Ramos (cell line): ENCODE data around the gene OSBP2.

Experiments
- in situ Hi-C: fragments of 300-500 bp; cut with MboI; formaldehyde crosslinking; loops from one replicate; pipeline ENCODE4 v1.14.3; 2022; ENCODE audit warnings: low sequenced_read_pairs; ENCODE audit not compliant: unreplicated experiment

OSBP2 gene

DNA sequence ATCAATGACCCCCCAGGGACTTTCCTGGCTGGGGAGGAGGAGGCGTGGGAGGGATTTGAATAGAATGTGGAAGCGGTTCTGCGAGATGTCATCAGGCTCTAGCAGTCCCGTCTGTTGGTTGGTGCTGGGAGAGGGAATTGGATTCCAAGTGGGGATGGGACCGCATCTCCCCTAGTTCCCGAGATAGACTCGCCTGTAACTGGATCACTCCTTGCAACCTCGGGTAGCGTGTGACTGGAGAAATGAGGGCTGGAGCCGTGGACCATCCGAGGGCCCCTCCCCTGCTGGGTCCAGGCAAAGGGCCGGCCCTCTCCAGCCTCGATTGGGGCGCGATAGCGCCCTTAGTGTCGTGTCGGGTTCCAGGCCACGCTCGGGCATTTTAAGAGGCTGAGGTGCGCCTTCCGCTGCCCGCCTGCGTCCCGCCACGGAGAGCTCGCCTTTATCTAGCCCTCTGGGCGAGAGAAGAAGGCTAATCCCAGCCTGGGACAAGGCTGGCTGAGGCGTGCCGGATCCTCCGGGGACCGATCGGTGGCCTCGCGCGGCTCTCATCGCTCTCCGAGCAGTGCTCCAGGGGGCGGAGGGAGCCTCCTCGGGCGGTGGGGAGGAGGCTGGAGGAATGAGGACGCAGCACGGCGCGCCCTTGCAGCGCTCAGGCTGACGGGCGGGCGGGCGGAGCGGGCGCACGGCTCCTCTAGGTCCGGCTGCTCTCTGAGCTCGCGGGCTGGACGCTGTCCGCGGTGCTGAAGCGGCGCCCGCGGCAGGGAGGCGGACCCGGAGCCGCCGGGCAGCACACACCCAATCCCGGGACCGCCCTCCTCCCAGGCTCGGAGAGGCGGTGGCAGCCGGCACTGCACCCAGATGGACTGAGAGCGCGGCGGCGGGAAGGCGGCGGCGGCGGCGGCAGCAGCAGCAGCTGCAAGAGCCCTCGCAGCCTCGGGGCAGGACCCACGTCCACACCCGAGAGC lies 107.8 kb downstream of the OSBP2 start:
- in situ Hi-C loops, result no loop called here

DNA sequence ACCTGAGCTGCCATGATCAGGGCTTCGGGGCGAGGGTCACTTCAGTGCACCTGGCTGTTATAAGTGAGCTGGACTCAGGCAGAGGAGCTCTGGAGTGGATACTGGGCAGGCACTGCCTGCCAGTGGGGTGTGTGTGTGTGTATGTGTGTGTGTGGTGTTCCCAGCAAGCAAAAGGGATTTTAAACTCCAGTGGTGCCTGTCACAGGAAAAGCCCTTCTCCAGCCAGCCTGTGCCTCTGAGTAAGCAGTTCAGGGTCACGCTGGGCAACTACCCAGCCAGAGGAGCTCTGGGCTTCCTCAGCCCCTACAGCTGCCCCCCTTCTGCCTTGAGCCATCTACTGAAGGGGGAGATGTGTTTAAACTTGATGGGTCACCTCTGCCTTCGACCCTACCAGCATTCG lies 109.0 kb downstream of the OSBP2 start:
- in situ Hi-C loops, result no loop called here

DNA sequence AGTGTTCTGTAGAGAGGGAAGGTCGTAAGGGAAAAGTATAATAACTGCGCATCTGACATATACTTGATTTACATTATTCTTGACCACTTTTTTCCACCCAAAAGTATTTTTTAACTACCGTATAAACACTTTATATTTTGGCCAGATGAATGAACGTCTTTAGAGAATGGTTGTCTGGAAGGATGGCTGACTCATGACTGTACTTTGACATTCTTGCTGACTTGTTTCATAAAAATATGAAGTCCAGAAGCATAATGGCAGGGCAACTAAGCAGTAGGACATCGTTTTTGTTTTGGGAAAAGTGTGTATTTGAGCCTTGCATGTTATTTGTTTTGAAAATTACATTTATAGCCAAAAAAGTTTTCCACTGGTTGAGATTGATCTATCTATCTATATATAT lies 110.0 kb downstream of the OSBP2 start:
- in situ Hi-C loops, result no loop called here

DNA sequence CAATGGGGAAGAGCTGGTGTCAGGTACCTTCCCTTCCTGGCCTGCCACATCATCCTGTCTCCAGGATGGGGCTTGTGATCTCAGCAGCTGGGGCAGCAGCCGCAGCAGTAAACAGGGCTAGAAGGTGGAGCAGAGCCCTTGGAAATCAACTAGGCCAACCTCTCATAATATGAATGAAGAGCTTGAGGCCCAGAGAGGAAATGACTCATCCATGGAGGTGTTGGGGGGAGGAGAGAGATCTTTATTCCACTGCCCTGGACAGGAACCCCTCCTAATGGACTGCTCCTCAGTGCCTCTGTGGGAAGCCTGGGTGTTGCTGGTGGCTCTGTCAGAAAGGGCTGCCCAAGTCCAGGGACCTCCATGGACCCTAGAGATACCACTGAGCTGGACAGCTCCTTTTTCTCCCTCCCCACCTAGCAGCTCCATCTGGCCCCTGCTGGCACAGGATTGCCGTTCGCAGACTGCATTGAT lies 111.8 kb downstream of the OSBP2 start:
- in situ Hi-C loops, result no loop called here

DNA sequence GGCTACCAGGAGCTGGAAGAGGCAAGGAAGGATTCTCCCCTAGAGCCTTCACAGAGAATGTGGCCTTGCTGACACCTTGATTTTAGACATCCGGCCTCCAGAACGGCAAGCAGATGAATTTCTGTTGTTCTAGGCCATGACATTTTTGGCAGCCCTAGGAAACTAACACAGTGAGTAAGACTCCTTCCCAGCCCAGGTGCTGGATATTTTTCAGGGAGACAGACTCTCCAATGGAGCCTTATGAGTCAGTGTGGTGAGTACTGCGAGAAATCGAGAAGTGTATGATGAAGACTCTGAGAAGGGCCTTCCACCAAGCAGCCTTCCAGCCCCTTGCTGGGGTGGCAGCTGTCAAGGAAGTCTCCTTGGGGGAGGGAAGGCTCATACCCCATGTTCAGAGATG lies 114.4 kb downstream of the OSBP2 start:
- in situ Hi-C loops, result no loop called here

DNA sequence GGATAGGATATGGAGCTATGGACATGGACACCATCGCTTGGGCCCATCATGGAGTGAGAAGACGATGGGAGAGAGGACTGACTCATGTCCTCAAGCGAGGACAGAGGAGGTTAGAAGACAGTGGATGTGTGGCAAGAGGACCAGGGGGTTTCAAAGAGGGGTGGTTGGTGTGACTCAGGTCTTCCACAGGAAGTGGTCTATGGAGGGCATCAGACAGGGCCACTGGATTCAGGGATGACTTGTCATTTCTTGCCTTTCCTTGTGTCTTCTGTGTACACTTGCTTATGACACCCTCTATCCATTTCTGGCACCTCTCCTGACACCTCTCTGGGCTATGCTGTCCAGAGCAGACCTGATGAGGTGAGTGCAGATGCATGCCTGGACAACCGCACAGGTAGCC lies 115.4 kb downstream of the OSBP2 start:
- in situ Hi-C loops, result no loop called here

DNA sequence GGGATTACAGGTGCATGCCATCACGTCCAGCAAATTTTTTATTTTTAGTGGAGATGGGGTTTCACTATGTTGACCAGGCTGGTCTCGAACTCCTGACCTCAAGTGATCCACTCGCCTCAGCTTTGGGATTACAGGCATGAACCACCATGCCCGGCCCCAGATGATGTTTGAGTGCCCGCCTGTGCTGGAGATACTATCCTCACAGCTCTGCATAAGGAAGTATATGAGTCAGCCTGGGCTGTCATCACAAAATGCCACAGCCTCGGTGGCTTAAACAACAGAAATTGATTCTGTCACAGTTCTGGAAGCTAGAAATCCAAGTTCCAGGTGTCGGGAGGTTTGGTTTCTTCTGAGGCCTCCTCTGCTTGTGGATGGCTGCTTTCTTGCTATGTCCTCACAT lies 119.3 kb downstream of the OSBP2 start:
- in situ Hi-C loops, result no loop called here

DNA sequence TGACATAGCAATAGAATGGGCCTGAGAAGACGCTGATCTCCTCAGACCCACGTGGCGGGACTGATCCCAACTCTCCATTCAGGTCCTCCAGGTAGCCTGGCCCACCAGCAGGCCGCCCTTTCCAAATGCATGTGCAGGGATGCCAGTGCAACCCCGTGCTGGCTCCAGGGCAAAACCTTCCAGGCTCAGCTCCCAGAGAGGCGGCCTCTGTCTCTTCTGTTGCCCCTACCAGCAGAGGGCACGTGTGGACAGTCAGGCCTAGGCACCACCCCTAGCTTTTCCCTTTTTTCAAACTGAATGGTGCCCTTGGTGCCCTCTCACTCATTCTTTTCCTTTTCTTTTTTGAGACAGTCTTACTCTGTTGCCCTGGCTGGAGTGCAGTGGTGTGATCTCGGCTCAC lies 121.7 kb downstream of the OSBP2 start:
- in situ Hi-C loops, result no loop called here

DNA sequence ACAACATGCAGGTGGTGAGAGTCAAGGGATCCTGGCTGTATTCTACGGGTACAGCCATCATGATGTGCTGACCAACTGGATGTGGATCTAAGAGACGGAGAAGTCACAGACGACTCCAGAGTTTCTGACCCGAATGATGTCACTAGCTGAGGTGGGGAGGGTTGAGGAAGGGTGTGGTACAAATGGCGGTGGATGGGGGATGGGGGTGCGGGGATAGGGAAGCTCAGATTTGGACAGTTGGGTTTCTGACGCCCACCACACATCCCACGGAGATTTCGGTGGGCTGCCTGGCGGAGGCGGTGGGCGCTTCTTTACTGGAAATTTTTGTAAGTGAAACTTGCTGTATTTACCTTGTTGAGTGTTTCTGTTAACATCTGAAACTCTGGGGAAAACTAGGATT lies 126.7 kb downstream of the OSBP2 start:
- in situ Hi-C loops, result no loop called here

DNA sequence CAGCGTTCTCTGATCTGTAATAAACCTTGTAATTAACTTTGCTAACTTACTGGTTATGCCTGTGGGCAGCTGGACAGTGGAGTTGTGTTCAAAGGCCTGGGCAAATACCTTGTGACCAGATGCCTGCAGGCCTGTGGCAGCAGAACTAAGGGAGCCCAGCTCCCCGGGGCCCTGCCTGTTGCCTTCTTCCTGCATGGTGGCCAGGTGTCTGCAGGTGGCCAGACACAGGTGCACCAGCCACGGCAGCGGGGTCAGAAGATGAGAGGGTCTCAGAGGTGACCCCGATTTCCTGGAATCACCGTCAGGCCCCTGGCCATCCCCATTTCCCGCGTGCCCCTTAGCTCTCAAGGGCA lies 127.2 kb downstream of the OSBP2 start:
- in situ Hi-C loops, result no loop called here

DNA sequence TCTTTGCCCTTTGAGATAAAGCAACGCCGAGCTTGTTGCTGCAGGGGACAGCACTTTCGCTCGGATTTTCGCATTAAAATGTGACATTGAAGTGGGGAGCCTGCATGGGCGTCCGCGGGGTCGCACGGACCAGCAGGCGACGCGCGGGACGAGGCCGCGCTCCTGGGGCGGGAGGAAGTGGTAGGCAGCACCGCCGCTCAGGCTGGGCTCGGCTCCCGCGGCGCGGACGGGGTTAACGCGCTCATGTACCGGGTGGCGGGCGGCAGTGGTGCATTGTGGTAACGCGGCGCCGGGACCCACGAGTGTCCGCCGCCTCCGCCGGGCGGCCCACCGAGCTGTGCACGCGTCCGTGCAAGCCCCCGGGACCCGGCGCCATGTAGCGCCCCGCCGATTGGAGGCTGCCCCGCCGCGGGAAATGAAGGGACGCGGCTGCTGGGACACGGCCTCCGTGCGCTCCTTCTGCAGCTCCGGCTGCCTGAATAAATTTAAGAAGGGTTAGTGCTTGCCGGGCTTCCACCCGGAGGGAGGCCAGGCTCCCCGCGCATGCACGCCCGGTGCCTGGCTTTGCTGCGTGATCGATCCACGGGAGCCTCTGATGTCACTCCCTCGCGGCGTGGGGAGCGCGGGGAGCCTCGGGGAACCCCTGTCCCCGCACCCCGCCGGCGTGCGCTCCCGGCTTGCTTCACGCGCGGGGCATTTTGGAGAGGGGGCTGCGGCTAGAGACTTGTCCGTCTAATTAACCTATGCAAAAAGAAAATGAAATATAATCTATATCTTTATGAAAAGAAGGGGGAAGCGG lies 127.7 kb downstream of the OSBP2 start:
- in situ Hi-C loops, result no loop called here

DNA sequence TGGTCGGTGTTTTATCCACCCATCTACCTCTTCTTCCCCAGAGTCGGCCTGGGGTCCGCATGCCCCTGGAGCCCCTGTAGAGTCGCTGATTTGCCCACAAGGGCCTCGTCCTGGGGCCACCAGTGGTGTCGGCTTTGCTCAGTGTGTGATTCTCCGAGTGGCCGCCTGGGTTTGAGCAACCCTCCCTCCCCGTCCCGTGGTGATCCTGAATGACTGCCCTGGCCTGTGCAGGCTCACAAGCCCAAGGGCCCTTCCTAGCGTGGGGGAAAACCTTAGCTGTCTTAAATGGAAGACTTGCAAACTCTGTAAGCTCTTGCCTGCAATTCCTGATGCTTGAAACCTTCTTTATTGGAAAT lies 128.3 kb downstream of the OSBP2 start:
- in situ Hi-C loops, result no loop called here

DNA sequence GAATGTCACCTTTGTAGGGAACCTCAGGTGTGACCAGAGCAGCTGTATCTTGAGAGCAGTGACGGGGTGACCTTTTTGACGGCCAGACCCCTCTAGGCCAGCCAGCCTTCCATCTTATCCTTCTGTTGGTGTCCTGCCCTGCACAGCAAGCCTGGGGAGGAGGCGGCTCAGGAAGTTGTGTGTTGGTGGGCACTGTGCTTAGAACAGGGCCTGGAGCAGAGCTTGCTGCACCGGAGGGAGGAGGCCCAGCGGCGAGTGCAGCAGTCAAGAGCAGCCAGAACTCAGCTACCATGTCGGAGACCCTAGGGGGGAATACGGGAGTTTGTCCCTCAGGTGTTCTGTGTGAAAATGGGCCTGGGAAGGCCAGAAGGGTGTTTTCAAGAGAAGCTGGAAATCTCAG lies 129.4 kb downstream of the OSBP2 start:
- in situ Hi-C loops, result no loop called here

DNA sequence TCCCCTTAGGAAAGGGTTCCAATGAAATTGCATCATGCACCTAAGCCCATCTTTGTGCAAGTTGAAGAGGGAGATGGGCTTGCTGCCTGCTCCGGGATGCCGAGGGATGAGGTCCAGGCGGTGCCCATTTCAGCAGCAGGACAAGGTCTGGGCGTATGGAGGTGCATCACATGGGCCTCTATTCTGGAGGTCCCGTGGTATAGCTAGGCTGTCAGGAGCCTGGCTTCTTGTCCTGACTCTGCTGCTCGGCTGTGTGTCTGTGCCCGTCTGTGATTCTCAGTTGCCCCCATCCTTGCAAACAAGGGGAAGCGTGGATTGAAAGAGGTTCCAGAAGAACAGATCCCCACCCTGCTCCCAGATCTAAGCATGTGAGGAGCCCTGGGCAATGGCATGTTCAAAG lies 130.0 kb downstream of the OSBP2 start:
- in situ Hi-C loops, result no loop called here

DNA sequence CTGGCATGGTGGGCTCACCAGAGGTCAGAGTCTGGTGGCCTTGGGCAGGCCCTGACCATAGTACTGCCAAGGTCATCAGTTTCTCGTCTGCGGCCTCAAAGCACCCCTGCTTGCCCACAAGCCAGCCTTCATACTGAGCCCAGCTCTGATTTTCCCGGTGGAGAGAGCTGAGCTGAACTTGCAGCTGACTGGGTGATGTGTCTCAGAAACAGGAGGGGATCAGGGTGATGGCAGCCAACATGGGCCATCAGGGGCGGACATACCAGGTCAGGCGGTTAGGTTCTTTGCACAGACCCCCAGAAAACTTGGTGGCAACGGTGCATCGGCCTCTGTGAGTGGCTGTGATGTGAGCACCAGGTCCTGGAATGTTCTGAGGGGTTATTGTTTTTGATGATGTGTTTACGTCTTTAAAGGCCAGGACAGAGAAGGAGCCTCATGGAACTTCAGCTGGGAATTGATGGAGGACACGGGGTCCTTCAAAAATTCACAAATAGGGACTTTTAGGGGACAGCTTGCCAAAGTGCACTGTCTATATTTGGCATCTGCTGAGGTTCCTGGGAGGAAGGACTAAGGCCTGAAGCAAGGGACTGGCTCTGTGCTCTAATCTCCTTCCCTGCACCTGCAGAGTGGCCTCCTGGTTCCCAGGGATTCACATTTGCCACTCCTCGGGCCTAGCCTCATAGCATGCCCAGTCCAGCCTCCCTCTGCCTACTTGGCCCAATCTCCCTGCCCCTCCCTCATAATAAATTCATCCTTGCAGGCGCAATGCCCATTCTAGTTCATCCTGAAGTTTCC lies 131.2 kb downstream of the OSBP2 start:
- in situ Hi-C loops, result no loop called here

DNA sequence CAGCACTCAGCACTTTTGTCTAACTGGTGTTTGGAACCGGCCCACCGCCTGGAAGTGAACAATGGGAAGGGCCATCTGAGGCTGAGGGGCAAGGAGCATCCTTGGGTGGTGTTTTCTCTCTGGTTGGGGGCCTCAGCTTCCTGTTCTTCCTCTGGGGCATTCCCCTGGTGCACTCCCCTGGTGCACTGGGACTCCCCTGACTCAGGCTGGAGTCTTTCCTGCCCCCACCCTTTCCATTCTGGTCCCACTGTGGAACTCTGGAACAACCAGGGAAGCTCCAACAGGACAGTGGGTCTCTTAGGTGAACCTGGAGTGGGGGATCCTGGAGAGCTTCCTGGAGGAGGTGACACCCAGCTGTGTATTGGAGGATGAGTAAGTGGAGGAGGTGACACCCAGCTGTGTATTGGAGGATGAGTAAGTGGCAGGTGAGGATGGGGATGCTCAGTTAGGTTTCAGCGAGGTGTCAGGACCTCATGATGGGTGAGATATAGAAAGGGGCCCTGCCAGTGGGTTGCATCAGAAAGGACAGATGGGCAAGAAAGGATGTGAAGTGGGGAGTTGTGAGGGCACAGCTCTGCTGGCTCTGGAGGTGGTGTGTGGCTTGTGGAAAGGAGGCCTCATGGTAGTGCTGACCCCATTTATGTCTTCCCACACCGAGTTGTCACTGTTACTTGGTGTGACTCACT lies 132.1 kb downstream of the OSBP2 start:
- in situ Hi-C loops, result no loop called here

DNA sequence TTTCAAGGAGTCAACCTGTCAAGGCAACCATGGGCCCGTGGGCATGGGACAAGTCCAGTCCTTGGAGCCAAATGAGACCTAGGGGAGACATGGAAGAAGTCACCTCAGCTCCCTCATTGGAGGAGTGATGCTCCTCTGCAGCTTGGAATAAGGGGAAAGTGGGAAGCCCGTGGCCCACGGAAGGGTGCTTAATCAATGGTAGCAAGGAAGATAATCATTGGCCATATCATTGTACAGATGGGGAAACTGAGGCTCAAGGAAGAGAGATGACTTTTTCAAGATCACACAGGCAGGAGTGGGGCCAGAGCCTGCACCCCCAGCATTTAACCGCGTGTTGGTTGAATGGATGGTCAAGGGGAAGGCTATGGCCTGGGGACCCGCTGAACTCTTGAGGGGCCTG lies 133.0 kb downstream of the OSBP2 start:
- in situ Hi-C loops, result no loop called here

DNA sequence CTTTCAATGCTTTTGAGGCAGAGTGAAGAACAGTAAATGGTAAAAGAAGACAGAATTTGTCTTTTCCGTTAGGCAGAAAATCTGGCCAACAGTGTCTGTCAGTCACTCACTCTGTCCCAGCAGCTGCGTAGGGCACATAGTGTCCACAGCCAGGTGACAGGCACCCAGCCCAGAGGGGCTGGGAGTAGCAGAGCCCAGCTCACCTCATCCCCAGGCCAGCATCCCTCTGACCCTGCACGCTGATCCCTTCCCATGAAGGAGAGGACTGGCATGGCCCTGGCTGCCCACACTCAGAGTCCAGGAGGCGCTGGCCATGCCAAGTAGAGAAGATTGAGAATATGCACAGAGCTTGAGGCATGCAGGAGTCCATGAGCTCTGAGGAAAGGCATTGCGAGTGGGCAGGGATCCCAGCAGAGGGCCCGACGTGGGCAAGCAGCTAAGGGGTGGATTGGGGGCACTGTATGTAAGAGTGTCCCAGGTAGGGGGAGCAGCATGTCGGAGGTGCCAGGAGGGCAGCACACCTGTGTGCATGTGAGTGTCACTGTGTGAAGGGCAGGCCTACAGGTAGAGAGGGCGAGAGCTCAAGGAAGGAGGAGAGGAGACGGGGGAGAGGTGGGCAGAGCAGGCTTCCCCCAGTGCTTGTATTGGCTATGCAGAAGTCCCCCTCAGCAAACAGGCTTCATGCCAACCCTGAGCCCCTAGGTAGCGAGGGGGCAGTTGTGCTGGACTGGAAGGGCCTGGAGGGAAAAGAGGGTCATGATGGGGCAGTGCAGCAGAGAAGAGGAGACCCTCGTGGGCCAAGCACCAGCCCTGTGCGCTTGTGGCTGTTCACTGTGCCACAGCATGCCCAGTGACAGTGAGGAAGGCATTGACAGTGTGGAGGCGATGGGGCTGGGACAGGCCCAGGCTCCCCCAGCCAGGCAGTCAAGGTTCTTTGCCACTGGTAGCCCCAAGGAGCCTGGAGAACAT lies 133.8 kb downstream of the OSBP2 start:
- in situ Hi-C loops, result no loop called here

DNA sequence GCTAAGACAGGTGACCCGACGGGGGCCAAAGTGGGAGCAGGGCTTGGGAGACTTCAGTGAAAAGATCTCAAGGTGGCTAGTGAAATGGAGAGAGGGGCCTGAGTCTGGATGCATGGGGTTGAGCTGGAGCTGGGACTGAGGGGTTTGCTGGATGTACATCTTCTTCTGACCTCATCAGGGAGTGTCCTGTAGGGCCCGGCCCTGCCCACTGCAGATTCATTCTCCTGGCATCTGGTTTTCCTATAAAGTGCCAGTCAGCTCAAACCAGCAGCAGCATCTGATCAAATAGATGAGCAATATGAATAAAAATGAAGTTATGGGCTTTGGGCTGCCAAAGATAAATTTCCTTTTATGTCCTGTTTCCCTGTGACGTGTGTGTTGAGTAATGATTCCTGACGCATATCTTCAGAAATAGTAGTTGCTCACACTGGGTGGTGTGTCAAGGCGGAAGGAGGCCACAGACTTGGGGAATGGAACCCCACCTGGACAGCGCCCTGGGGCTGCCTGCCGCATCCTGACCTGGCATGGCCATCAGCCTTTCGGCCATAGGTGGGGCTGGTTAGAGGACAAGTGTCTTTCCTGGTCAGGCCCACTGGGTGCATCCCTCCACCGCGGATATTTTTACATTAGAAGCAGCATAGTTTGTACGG lies 135.4 kb downstream of the OSBP2 start:
- in situ Hi-C loops, result no loop called here
